GM21447 (cell line): ENCODE results near the gene BARX2.
A peak's percentile ranks its signal among the peaks of the same experiment; 100 is the strongest.
"Not testable (repeated sequence)": the region's sequence is repeated elsewhere in the genome, so short reads cannot be mapped to it uniquely, and the experiment has no call there.

Experiments used
- ATAC-seq: cut with Tn5 transposase; IDR thresholded peaks from one replicate; pipeline ENCODE4 v1.9.1; 2021; ENCODE audit not compliant: unreplicated experiment

BARX2 gene

DNA sequence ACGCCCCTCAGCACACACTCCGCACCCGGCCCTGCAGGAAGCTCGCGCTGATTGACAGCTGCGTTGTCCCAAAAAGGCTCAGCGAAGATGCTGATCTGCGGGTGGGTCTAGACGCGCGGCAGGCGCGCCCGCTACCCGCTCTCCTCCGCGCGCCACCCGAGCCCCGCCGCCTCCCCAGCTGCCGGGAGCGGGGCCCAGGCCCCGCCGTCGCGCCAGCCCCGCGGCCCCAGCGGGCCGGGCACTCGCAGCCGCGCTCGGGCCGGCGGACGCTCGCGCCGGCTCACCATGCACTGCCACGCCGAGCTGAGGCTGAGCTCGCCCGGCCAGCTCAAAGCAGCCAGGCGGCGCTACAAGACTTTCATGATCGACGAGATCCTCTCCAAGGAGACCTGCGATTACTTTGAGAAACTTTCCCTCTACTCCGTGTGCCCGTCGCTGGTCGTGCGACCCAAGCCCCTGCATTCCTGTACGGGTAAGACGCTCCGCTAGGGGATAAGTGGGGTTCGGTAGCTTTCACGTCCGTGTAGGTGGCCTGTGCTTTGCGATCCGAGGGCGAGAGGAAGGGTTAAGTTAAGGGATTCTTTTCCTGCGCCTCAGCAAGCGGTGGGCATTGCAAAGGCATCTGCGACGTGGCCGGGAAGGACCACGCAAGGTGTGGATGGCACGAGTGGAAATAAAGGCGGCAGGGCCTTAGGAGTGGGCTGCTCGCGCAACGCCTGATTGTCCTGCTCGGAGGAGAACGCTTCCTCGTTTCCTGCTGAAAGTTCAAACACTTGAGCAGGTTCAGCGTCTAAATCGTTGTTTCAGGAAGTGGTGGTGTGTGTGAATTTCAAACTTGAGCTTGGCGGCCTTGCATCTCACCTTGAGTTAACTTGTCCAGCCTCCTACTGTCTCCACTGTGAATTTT is at the start of gene BARX2:
BARX2 (plus strand) TSS at position 98 of the 907 bp plus-strand sequence; CDS start at position 286, 188 bp downstream.
- no peak for ATAC-seq

GRCh38 chr11:129326921-129327320 is 48.7 kb upstream of the BARX2 start:
- ATAC-seq = no peak

GRCh38 chr11:129327708-129328107 is 47.9 kb upstream of the BARX2 start:
- not testable (repeated sequence) for ATAC-seq

- ATAC-seq = no peak
Measured at GRCh38 chr11:129328756-129329155, 46.9 kb upstream of the BARX2 start.

DNA sequence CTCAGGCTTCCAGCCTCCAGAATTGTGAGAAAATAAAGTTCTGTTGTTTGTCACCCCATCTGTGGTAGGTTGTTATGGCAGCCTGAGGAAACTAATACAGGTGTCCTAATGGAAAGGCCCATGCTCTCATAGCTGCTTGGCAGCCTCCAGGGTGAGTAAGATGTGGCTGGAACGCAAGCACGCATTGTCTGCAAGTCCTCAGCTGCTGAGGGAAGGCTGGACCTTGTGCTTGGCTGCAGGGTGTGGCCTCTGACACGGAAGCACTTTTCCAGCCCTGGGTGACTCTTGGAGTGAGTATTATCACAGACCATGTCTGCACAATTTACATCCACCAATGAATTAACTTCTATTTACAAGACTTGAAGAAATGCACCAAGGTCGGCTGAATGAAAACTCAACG is 44.4 kb upstream of the BARX2 start:
- ATAC-seq = no peak

DNA sequence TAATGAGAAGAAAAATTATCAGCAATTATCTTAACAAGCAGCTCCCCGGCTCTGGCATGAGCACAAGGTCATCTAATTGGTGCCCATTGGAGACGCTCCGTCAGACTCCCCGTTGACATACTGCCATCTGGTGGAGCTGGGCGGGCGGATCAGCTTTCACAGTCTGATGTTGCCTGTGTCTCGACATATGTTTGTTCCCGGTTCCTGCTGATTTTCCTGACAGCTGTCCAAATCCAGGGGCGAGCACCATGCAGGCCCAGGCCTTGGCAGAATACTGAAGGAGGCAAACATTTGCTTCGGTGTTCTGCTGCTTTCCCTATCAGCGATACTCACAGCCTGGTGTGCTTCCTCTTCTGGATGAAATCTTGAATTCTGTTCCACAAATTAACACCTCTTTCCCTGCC is 43.8 kb upstream of the BARX2 start:
- ATAC-seq = peak; percentile 80

GRCh38 chr11:129333873-129334272 is 41.8 kb upstream of the BARX2 start:
- no peak for ATAC-seq

- not testable (repeated sequence) for ATAC-seq
Measured at GRCh38 chr11:129344301-129344940, 31.2 kb upstream of the BARX2 start.

- no peak for ATAC-seq
Measured at GRCh38 chr11:129346916-129347315, 28.7 kb upstream of the BARX2 start.

- no peak for ATAC-seq
Measured at GRCh38 chr11:129348813-129349212, 26.8 kb upstream of the BARX2 start.

DNA sequence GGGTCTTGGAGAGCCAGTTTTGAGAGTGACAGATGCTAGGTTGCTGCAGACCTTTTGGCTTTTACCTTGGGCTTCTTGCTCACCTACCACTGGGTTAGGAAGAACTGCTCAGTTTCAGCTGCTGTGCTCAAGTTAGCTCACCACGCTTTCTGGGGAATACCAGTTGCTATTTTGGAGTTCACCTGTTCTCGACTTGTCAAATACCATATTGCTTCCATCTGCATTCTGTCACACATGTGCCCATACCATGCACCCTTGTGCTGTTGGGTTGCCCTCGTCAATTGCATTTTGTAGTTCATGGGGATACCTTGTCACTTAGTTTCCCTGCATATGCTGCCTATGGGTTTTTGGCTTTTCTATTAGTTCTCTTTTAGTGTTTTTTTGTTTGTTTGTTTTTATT is 23.0 kb upstream of the BARX2 start:
- no peak for ATAC-seq

- no peak for ATAC-seq
Measured at GRCh38 chr11:129354691-129355090, 21.0 kb upstream of the BARX2 start.

DNA sequence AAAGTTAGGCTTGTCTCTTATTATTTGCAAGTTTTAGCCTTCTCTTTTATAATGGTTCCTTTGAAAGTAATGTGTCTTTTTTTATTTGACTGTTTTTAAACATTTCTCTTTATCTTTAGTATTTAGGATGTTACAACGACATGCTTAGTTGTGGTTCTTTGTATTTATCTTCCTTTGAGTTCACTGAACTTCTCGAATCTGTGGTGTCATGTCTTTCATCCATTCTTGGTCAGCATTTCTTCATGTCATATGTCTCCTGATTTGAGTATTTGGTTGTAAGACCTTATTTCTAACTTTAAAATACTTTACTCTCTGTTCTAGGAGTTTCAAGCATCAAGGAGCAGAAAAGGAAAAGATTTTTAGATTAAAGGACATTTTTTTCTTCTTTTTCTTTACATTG is 15.9 kb upstream of the BARX2 start:
- no peak for ATAC-seq

DNA sequence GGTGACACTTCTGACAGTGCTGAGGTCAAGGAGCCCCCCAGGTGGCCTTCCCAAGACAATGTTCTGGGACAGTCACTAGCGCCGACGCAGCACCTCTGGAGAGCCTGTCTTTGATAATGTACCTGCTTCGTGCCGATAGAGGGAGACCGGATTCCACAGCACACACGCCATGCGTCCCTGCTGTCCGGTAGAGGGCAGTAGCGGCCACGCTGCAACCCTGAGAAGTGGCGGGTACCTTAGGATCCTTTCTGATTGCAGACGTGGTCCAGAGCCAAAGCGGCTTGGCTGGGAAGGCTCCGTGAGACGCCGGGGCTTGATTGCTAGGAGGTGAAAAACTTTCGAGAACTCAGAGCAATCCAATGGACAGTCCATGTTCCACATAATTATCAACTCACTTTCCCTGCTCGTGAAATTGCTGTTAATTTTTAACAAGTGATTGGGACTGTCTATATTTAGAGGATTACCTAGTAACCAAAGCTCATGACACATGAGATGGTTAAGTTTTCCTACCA is 11.4 kb upstream of the BARX2 start:
- ATAC-seq = peak; percentile 100

GRCh38 chr11:129365816-129366215 is 9.8 kb upstream of the BARX2 start:
- ATAC-seq = no peak

DNA sequence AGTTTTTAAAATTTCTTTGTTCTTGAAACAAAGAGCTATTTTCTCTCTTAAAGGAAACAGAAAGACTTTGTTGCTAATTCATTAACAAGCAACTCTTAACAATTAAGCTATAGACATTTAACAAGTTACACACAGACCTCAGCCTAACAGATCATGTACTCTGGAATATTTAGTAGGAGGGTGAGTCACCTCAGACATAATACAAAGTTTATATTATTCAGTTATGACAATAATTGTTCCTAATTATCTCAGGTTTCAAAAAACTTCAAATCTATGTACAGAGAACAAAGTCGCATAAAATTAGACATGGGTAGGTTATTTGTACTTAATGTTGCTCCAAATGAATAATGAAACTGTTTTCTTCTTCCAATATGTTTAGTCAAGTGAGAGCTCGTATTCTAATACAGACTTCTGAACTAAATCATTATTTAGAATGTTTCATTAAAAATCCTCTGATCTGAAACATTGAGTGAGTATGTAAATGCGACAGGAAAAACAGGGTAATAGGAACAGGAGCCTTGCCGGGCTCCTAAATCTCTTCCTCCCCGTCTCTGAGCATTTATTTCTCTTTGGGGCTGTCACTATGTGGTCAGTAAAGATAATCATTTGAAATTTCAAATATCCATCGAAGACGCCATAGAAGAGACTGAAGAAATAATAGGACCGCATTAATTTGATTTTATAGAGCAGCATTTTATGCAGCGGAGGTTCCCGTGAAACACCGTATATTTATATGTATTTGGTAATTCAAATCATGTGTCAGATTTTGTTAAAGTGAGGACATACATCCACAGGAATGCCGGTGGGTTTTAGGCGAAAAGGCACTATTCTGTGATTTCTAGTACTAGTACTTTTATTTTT is 8.7 kb upstream of the BARX2 start:
- no peak for ATAC-seq

DNA sequence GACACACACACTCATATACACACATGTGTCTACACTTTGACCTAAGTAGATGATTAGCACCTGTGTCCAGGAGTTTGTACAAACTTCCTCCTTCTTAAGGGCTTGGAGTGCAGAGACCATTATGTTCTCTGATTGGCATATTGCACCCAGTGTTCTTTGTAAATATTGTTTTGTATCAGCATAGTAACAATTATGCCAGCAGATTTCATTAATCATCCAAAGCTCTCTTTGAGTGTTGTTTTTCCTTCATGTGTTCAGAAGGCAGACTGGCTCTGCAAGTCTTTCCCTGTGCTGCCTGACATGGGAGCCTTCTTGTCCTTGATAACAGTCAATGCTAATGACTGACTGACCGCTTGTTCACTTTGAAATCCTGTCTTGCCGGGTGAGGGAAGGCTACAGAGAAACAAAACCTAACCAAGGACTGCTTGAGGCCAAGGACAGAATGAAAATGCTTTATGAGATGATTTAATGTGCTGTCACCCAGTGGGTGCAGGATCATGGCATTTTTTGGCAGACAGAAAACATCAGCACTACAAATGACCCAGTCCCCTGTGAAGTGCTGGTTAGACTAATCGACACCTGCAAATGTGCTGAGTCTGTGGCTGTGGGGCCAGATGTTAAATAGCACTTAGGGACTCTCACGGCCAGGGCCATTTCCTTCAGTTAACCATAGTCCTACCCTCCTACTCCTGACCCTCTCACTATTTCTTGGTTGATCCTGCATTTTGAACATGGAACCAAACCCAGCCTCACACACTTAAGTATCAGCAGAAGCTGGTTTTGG is 6.6 kb upstream of the BARX2 start:
- no peak for ATAC-seq

GRCh38 chr11:129370715-129371114 is 4.9 kb upstream of the BARX2 start:
- ATAC-seq = no peak

DNA sequence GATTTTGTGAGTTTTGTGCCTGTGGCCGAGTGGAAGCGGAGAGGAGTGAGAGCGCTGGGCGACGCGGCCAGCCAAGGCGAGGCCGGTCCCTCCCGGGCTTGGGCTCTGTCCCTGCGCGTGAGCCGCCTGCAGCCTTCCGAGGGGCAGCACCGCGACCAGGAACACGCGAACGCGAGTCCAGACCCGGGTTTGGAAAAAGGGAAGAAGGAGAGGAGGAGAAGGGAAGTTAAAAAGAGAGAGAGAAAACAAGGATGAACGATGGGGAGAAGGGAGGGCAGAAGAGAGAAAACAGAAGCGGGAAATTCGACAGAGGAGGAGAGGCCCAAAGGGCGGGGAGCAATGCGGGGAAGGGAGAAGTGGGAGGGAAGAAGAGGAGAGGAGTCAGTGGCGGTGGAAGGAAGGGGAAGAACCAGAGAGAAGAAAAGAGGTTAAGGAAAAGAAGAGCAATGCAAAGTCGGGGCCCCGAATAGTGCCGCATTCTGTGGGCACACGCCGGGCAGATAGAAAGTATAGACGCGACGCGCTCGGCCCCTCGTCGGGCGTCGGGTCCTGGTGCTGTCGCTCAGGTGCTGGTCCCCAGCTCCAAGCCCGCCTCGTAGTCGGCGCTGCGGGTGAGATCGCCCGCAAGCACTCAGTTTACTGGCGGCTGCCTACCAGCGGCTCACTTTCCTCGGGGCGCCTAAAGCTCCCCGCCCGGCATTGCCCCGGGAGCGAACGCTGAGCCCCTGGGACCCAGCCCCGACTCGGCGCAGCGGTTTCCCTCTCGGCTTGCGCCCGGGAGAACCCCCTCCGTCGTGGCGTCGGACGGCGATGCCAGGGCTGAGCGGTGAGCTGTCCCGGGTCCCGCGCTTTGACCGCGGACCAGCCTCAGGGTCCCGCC is 2.8 kb upstream of the BARX2 start:
- ATAC-seq = no peak
